H4 (cell line): ENCODE measurements around the gene TNXB. TPM values are rescaled to one million over a fixed set of nuclear protein-coding genes. Genes with fewer than 3 reads are reported as not detected.
"Not testable (repeated sequence)": the region's sequence is repeated elsewhere in the genome, so short reads cannot be mapped to it uniquely, and the experiment has no call there.

Experiments
- DNase-seq: peaks from one replicate; pipeline ENCODE4 v3.0.0-alpha.2; 2015; ENCODE audit warnings: low spot score
- total RNA-seq: library from RNA; depleted of rRNA; stranded (reverse); fragments of >200 nt; shearing (Covaris generic); gene quantifications from 2 replicates; pipeline ENCODE4 v1.2.3, GENCODE V29; 2014

Gene TNXB
- total RNA-seq, 1 experiment from 2014 or later: 0.29 TPM

DNA sequence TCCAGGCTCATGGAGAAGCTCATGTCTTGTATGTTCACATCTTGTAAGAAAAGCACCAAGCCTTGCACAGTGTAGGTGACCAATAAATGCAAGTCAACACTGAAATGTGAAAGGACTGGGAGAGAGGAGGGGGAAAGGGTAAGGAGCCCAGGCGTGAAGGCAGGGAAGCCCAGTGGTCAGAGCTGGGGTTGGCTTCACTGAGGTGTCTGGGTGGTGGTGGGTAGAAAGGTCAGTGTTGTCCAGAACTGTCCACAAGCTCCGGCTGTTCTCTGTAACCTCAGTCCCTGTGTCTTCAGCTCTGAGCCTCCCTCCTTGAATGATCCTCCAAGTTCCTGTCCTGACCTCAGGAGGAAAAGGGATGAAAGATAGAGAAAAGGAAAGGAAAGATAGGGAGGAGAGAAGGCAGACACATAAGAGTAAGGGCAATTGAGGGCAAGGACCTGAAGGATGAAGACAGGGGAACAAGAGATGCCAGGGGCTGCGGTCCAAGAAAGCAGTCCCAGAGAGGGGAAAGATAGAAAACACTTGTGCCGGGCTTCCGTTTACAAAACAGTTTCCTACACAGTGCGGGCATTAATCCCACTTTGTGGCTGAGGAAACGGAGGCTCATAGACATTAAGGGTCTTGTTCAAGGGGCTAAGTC is 2.4 kb upstream of the TNXB start:
- no peak for DNase-seq

DNA sequence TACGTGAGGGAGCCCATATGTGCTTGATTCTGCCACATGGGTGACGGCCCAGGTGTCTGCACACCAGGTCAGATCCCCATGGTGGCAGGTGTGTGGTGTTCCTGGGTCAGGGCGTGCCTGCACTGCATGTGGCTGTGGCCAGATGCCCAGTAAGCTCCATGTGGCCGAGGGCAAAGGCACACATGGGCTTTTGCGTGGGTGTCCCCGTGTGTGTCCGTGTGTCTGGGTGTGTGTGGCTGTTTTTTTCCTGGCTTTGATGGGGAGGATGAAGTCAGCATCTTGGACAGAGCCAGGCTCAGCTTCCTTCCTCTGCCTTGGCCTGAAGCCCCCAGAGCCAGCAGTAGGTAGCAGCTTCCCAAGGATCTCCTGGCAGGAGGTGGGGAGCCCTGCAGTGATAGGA is 1.5 kb upstream of the TNXB start:
- DNase-seq: no peak

DNA sequence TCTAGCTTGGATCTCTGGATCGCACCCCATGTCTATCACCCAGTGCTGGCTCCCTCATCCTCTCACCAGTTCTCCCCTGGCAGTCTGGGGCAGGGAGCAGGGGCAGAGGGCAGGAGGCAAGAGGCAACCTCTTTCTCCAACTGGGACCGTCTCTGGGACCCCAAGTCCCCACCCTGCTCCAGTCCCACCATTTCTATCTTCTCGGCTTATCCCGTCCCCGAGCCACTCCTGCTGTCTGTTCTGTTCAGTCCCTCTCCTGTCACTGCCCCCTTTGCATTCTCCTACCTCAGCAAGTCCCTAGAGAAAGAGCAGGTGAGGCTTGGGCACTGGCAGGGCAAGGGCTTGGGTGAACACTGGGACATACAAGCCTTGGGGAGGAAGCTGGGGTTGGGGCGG is 625 bp upstream of the TNXB start:
- DNase-seq: no peak

- DNase-seq: no peak
Observed at GRCh38 chr6:32108727-32109113, 418 bp downstream of the TNXB start.

GRCh38 chr6:32108094-32108627 is 977 bp downstream of the TNXB start:
- DNase-seq: peak; percentile 47

GRCh38 chr6:32107406-32107805 is 1.7 kb downstream of the TNXB start:
- no peak for DNase-seq

DNA sequence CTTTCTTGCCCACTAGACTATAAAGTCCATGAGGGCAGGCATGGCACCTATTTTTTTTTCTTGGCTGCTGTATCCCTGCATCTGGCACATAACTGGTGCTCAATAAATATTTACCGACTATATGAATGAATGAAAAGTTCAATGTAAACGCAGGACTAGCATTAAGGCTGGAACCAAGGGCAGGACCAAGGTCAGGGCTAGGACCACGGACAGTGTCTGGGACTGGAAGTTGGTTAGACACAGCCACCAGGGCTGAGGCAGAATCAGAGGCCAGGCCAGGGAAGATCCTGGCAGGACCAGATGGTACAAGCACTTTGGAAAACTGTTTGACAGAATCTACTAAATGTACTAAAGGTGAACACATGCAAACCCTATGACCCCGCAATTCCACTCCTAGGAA is 3.7 kb downstream of the TNXB start:
- DNase-seq: no peak

- no peak for DNase-seq
Observed at GRCh38 chr6:32102255-32102654, 6.9 kb downstream of the TNXB start.

- not testable (repeated sequence) for DNase-seq
Observed at GRCh38 chr6:32100251-32100650, 8.9 kb downstream of the TNXB start.

GRCh38 chr6:32097364-32097763 is 11.8 kb downstream of the TNXB start:
- DNase-seq: no peak

GRCh38 chr6:32096394-32097258 is 12.5 kb downstream of the TNXB start:
- no peak for DNase-seq

DNA sequence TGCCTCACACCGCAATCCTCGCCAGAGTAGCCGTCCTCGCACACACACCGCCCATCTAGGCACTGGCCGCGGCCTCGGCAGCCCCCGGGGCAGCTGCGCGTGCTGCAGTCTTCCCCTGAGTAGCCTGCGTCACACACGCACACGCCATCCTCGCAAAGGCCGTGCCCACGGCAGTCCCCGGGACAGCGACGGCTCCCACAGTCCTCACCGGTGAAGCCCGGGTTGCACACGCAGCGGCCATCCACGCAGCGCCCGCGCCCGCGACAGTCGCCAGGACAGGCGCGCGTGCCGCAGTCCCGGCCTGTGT is 13.1 kb downstream of the TNXB start:
- DNase-seq: no peak

- no peak for DNase-seq
Observed at GRCh38 chr6:32095338-32096086, 13.6 kb downstream of the TNXB start.

- DNase-seq: peak; percentile 55
Observed at GRCh38 chr6:32092760-32093497, 16.2 kb downstream of the TNXB start.

- DNase-seq: no peak
Observed at GRCh38 chr6:32089082-32089828, 19.9 kb downstream of the TNXB start.

- DNase-seq: no peak
Observed at GRCh38 chr6:32088487-32089049, 20.6 kb downstream of the TNXB start.

- DNase-seq: no peak
Observed at GRCh38 chr6:32087574-32088486, 21.3 kb downstream of the TNXB start.

DNA sequence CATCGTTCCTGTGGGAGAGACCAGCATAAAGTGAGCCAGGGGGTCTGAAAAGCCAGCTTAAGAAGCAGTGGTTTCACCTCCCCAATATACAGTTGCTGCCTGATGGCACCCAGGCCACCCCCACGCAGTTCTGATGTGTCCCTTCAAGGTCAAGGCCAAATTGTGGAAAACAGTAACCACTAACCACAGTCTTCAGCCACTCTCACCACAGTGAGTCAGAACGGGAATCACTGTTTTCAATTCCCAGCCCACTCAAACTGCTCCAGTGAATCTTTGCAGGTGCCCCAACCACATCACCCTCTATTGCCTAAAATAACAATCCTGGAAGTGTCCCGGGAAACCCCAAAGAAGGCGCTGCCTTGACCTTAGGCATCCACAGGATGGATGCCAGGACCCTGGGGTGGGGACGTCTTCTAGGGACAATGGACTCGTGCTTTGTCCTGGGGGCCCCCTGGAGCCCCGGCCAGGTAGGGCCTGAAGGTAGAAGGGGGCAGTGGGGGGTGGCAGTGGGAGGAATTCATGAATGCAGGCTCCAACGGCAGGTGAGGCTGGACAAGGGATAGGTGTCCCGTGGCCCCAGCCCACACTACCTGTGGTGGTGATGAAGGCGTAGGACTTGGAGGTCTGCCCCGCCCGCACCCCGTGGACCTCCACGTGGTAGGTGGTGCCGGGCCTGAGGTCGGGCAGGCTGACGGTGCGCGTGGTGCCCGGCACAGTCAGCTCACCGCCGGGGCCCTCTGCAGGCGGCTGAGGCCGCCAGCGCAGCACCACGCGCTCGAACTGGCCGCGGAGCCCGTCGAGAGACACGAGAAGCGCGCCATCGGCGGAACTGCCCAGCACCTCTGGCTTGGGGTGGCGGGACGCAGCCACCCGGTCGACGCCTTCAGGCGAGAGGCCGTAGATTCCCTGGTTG is 22.2 kb downstream of the TNXB start:
- DNase-seq: peak; percentile 58
